KMS-11 (cell line): ENCODE measurements around the gene LSAMP.

Experiments used
- H2AFZ ChIP-seq: fragments of 200-600 bp; sonication (generic); 2 replicates; pipeline ENCODE4 v1.6.1; 2016; ENCODE audit warnings: antibody characterized with exemption, mixed run types, low read depth
- H3K27ac ChIP-seq: fragments of 200-600 bp; sonication (generic); 2 replicates; pipeline ENCODE4 v1.6.1; 2016; ENCODE audit warnings: mild to moderate bottlenecking, mixed run types
- H3K27me3 ChIP-seq: fragments of 200-600 bp; sonication (generic); 2 replicates; pipeline ENCODE4 v1.6.1; 2017; ENCODE audit warnings: mild to moderate bottlenecking, low read depth, mixed run types, moderate library complexity; ENCODE audit not compliant: insufficient read depth
- H3K36me3 ChIP-seq: fragments of 200-600 bp; sonication (generic); 2 replicates; pipeline ENCODE4 v1.6.1; 2017; ENCODE audit warnings: mild to moderate bottlenecking, mixed run types; ENCODE audit not compliant: insufficient read depth
- H3K4me1 ChIP-seq: fragments of 200-600 bp; sonication (generic); 2 replicates; pipeline ENCODE4 v1.6.1; 2016; ENCODE audit warnings: mild to moderate bottlenecking, low read depth, mixed run types; ENCODE audit not compliant: poor library complexity, severe bottlenecking
- H3K4me2 ChIP-seq: fragments of 200-600 bp; sonication (generic); 2 replicates; pipeline ENCODE4 v1.7.0; 2016; ENCODE audit warnings: mild to moderate bottlenecking, mixed run types
- H3K4me3 ChIP-seq: fragments of 200-600 bp; sonication (generic); IDR thresholded peaks from 2 replicates; pipeline ENCODE4 v1.6.1; 2017; ENCODE audit warnings: low read depth, low read length, mixed read lengths; ENCODE audit not compliant: insufficient read depth
- H3K79me2 ChIP-seq: fragments of 200-600 bp; sonication (generic); 2 replicates; pipeline ENCODE4 v1.6.1; 2016; ENCODE audit warnings: low read depth, mixed run types; ENCODE audit not compliant: insufficient read depth
- H3K9ac ChIP-seq: fragments of 200-600 bp; sonication (generic); 2 replicates; pipeline ENCODE4 v1.6.1; 2016; ENCODE audit warnings: mild to moderate bottlenecking, mixed run types
- H4K20me1 ChIP-seq: fragments of 200-600 bp; sonication (generic); 2 replicates; pipeline ENCODE4 v1.6.1; 2016; ENCODE audit warnings: mild to moderate bottlenecking, mixed run types; ENCODE audit not compliant: insufficient read depth
- CTCF ChIP-seq: fragments of 200-600 bp; sonication (generic); conservative IDR thresholded peaks from 2 replicates; pipeline ENCODE4 v1.6.1; 2017; ENCODE audit warnings: low read depth, mild to moderate bottlenecking, antibody characterized with exemption, low read length, moderate library complexity, mixed read lengths

Gene LSAMP

GRCh38 chr3:116038968-116039650 is 406.2 kb downstream of the LSAMP start:
- Histone ChIP-seq H3K4me2 (no peak overlapping the region), H3K9ac (no peak overlapping the region), H3K27me3 (no peaks in the 10 kb centered on the region), H3K79me2 (no peaks in the 10 kb centered on the region), H3K4me1 (no peaks in the 10 kb centered on the region), H3K4me3 (no peak overlapping the region), H4K20me1 (no peaks in the 10 kb centered on the region), H2AFZ (no peak overlapping the region), H3K27ac (no peak overlapping the region), H3K36me3 (no peaks in the 10 kb centered on the region)
- no peak for TF ChIP-seq CTCF

- no peaks in the 10 kb centered on the region for H3K79me2 ChIP-seq
- no peak overlapping the region for H3K4me2 ChIP-seq
- H3K27me3 ChIP-seq = no peaks in the 10 kb centered on the region
- TF ChIP-seq CTCF = no peak
- H3K9ac ChIP-seq = no peak overlapping the region
- no peak overlapping the region for H2AFZ ChIP-seq
- no peaks in the 10 kb centered on the region for H3K4me1 ChIP-seq
- H4K20me1 ChIP-seq = no peaks in the 10 kb centered on the region
- H3K4me3 ChIP-seq = no peak overlapping the region
- no peaks in the 10 kb centered on the region for H3K36me3 ChIP-seq
- no peak overlapping the region for H3K27ac ChIP-seq
These were observed 407.1 kb downstream of the LSAMP start for GRCh38 chr3:116037954-116038911.

- no peaks in the 10 kb centered on the region for H3K79me2 ChIP-seq
- no peak overlapping the region for H3K27ac ChIP-seq
- no peaks in the 10 kb centered on the region for H3K36me3 ChIP-seq
- no peak for TF ChIP-seq CTCF
- H2AFZ ChIP-seq = no peak overlapping the region
- no peaks in the 10 kb centered on the region for H3K27me3 ChIP-seq
- no peaks in the 10 kb centered on the region for H3K4me1 ChIP-seq
- no peak overlapping the region for H3K4me3 ChIP-seq
- no peak overlapping the region for H3K9ac ChIP-seq
- no peaks in the 10 kb centered on the region for H4K20me1 ChIP-seq
- no peak overlapping the region for H3K4me2 ChIP-seq
These were observed 409.9 kb downstream of the LSAMP start for GRCh38 chr3:116035429-116035828.

- Histone ChIP-seq H3K36me3 (no peaks in the 10 kb centered on the region), H3K4me1 (no peaks in the 10 kb centered on the region), H3K4me2 (no peak overlapping the region), H4K20me1 (no peaks in the 10 kb centered on the region), H2AFZ (no peak overlapping the region), H3K4me3 (no peak overlapping the region), H3K79me2 (no peaks in the 10 kb centered on the region), H3K27ac (no peak overlapping the region), H3K27me3 (no peaks in the 10 kb centered on the region), H3K9ac (no peak overlapping the region)
- TF ChIP-seq CTCF = no peak
These were observed 410.5 kb downstream of the LSAMP start for GRCh38 chr3:116034794-116035193.
